ENCODE data around the gene MSN.

DNA sequence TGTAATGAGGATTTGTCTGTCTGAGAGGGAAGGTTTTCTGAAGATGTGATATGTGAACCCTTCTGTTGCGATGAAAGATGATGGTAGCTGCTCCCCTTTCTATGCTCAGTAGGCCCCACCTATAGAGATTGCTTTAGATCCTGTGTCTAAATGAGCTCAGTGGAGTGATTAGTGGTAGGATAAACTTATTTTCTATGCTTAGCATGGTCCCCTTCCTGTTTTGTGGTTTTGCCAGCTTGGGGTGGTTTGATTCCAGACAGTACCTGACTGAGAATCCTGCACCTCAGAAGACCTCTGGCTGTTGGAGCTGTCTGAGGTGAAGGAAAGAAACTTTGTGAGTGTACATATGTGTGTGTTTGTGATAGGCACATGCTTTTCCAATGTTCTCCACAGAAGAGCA is 17.7 kb downstream of the MSN start:
- TF ChIP-seq ZNF350 (tag by site-specific recombination; IDR thresholded peaks at IDR 0.05), result no peak
- TF ChIP-seq, protein P1, sequence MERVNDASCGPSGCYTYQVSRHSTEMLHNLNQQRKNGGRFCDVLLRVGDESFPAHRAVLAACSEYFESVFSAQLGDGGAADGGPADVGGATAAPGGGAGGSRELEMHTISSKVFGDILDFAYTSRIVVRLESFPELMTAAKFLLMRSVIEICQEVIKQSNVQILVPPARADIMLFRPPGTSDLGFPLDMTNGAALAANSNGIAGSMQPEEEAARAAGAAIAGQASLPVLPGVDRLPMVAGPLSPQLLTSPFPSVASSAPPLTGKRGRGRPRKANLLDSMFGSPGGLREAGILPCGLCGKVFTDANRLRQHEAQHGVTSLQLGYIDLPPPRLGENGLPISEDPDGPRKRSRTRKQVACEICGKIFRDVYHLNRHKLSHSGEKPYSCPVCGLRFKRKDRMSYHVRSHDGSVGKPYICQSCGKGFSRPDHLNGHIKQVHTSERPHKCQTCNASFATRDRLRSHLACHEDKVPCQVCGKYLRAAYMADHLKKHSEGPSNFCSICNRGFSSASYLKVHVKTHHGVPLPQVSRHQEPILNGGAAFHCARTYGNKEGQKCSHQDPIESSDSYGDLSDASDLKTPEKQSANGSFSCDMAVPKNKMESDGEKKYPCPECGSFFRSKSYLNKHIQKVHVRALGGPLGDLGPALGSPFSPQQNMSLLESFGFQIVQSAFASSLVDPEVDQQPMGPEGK (tag by site-specific recombination; IDR thresholded peaks at IDR 0.05), result no peak
